Tibial artery (tissue), 4 donors: ENCODE measurements around the gene NTRK2.

Experiments used
- DNase-seq, 2 donors: peaks; one replicate each; pipeline ENCODE4 v3.0.0-alpha.2; 2019
- H3K27ac ChIP-seq, 2 donors: fragments of 200-600 bp; sonication (generic) in 1 of 2; 1 replicate in 1 of 2; 2 replicates in 1 of 2; pipeline ENCODE4 v1.5.1; 2018 to 2019; ENCODE audit warnings: mild to moderate bottlenecking in 1 of 2
- H3K27me3 ChIP-seq, 2 donors: fragments of 200-600 bp; sonication (generic) in 1 of 2; one replicate each; pipeline versions ENCODE4 v1.5.1 to v1.6.0; 2016 to 2019
- H3K36me3 ChIP-seq, 3 donors: fragments of 200-600 bp; sonication (generic) in 2 of 3; one replicate each; pipeline ENCODE4 v1.5.1; 2016 to 2019; ENCODE audit warnings: mild to moderate bottlenecking in 2 of 3
- H3K4me1 ChIP-seq, 4 donors: fragments of 200-600 bp; sonication (generic) in 2 of 4; 1 replicate in 3 of 4; 2 replicates in 1 of 4; pipeline ENCODE4 v1.5.1; 2016 to 2019
- H3K4me3 ChIP-seq, 2 donors: fragments of 200-600 bp; sonication (generic) in 1 of 2; 1 replicate in 1 of 2; 2 replicates in 1 of 2; pipeline ENCODE4 v1.5.1; 2018 to 2019; ENCODE audit warnings: mild to moderate bottlenecking in 2 of 2
- H3K9me3 ChIP-seq, 3 donors: fragments of 200-600 bp; sonication (generic) in 1 of 3; one replicate each; pipeline ENCODE4 v1.5.1; 2016 to 2019
- CTCF ChIP-seq, 2 experiments: fragments of 200-600 bp in 1 of 2; fragments of 450-650 bp in 1 of 2; IDR thresholded peaks; one replicate each; pipeline ENCODE4 v1.5.1; 2017 to 2019; ENCODE audit warnings: antibody characterized with exemption in 2 of 2, mild to moderate bottlenecking in 1 of 2, moderate library complexity in 1 of 2
- intact Hi-C: fragments of 100-400 bp; cut with DNase I; formaldehyde crosslinking; loops from one replicate; pipeline ENCODE4 v1.15.0; 2023; ENCODE audit warnings: low total_unique reads

Gene NTRK2

DNA sequence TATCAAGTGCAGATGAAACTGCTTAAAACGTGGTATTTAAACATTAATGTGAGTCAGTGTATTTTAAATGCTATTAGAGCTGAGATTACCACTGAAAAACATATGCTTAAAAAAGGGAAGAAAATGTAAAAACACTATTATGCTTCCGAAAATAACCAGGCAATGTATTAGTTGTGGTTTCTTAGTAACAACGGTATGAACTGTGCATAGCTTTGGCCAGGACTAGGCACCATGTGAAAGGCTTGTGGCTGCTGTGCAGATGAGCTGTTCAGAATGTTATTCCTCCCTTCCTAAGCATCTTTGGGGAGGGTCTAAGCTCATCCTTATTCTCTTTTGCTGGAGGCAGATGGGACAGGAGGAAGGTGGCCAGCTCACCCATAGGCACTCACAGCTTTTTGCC, 84.9 kb downstream of the NTRK2 start:
- H3K36me3 ChIP-seq = no peaks in the 10 kb centered on the region
- no peaks in the 10 kb centered on the region for H3K9me3 ChIP-seq
- no peaks in the 10 kb centered on the region for H3K27me3 ChIP-seq
- peaks cover 0 to 75% (median 59%) of the 10 kb centered on the region in 4 donors for H3K4me1 ChIP-seq
- no peak overlapping the region for H3K4me3 ChIP-seq
- intact Hi-C loops = no loop called here
- no peak for DNase-seq
- TF ChIP-seq CTCF (IDR thresholded peaks at IDR 0.05) = no peak
- H3K27ac ChIP-seq = peak overlapping the region; percentile 49 to 70

- intact Hi-C loops = no loop called here
- H3K9me3 ChIP-seq = no peaks in the 10 kb centered on the region
- H3K4me1 ChIP-seq = peaks cover 0 to 74% (median 58%) of the 10 kb centered on the region in 4 donors
- no peak for DNase-seq
- TF ChIP-seq CTCF (IDR thresholded peaks at IDR 0.05) = no peak
- H3K4me3 ChIP-seq = no peak overlapping the region
- peak overlapping the region; percentile 49 to 70 for H3K27ac ChIP-seq
- H3K27me3 ChIP-seq = no peaks in the 10 kb centered on the region
- H3K36me3 ChIP-seq = no peaks in the 10 kb centered on the region
Measured at GRCh38 chr9:84754881-84755280, 85.4 kb downstream of the NTRK2 start.

DNA sequence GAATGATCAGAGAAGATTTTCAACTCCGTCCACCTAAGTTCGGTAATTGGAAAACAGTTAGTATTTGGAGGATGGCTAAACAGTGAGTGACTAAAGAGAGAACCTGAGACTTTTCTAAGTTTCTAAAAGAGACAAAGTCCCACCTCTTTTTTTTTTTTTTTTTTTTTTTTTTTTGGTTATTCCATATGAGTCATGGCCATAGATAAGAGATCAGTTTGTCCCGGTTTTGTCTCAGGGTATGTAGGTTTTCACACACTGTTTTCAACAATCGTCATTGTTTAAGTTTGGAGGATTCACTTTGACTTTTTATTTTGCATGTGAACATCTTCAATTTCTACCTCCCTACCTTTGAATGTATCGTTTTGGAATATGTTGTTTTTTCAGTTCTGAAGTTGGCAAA, 85.9 kb downstream of the NTRK2 start:
- intact Hi-C loops = no loop called here
- peak overlapping the region; percentile 49 to 70 for H3K27ac ChIP-seq
- TF ChIP-seq CTCF (IDR thresholded peaks at IDR 0.05) = no peak
- peaks cover 0 to 70% (median 55%) of the 10 kb centered on the region in 4 donors for H3K4me1 ChIP-seq
- H3K4me3 ChIP-seq = no peak overlapping the region
- no peak for DNase-seq
- H3K27me3 ChIP-seq = no peaks in the 10 kb centered on the region
- H3K36me3 ChIP-seq = no peaks in the 10 kb centered on the region
- no peaks in the 10 kb centered on the region for H3K9me3 ChIP-seq

DNA sequence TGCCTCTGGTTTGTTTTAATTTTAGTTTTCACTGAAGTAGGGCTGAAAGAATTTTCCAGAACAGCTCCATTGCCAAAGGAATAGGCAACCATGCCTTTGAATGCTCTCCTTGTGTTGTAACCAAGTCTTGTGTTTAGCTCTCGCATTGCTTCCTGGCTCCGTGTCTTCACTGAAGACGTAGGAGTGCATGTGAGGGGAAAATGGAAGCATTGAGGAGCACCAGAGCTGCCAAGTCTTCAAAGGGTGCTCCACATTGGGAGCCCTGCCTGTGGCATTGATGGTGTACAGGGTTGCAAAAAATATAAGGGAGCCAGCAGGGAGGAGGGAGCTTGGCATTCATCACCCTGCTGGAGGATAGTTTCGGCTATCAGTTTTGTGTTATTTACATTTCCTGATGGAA, 86.6 kb downstream of the NTRK2 start:
- intact Hi-C loops = no loop called here
- no peak for TF ChIP-seq CTCF (IDR thresholded peaks at IDR 0.05)
- Histone ChIP-seq H3K4me1 (peaks cover 0 to 62% (median 49%) of the 10 kb centered on the region in 4 donors), H3K9me3 (no peaks in the 10 kb centered on the region), H3K27ac (peak overlapping the region; percentile 49 to 70), H3K27me3 (no peaks in the 10 kb centered on the region), H3K4me3 (no peak overlapping the region), H3K36me3 (no peaks in the 10 kb centered on the region)
- peak in 1 of 2 donors; percentile 30 for DNase-seq

DNA sequence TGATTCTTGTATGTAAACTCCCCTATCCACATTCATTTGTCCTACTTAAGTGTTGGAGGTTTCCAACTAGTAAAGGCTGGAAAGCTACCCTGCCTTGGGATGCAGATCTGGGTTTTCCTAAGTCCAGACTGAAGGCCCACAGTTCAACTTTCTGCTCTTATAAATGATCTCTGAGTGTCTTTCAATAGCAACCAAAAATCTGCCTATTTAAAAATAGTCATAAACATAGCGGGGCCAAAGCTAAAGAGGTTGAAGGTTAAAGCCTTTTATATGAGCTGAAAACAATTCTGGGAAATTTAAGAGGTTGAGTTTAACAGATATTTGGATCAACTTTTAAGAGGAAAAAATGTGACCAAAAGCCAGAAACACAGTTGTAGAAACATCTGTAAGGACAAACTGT, 87.2 kb downstream of the NTRK2 start:
- H3K36me3 ChIP-seq = no peaks in the 10 kb centered on the region
- peak overlapping the region; percentile 49 to 70 for H3K27ac ChIP-seq
- no peaks in the 10 kb centered on the region for H3K27me3 ChIP-seq
- H3K9me3 ChIP-seq = no peaks in the 10 kb centered on the region
- intact Hi-C loops = no loop called here
- DNase-seq = no peak
- TF ChIP-seq CTCF (IDR thresholded peaks at IDR 0.05) = no peak
- no peak overlapping the region for H3K4me3 ChIP-seq
- peaks cover 0 to 56% (median 45%) of the 10 kb centered on the region in 4 donors for H3K4me1 ChIP-seq

DNA sequence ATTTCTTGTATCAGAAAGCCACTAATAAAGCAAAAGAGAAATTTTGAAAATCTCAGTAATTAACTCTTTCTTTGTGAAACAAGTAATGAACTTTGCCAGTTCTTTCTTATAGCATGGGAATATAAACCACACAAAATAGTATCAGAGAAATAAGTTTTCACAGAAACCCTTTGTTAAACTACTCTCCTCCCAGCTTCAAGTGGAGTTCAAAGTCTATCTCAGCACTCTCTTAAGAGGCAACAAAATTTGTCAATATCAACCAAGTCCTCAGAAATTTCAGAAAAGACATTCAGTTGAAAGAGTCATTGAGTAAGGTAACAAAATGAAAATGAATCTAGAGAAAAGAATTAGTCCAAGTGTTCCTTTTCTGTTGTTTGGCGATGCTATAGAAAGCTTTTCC, 89.3 kb downstream of the NTRK2 start:
- Histone ChIP-seq H3K4me3 (no peak overlapping the region), H3K9me3 (no peaks in the 10 kb centered on the region), H3K27me3 (no peaks in the 10 kb centered on the region), H3K36me3 (no peaks in the 10 kb centered on the region), H3K27ac (no peak overlapping the region), H3K4me1 (peaks cover 0 to 35% (median 27%) of the 10 kb centered on the region in 4 donors)
- no peak for TF ChIP-seq CTCF (IDR thresholded peaks at IDR 0.05)
- intact Hi-C loops = no loop called here
- DNase-seq = no peak
